ENCODE results near the gene NBEA. TPM values are rescaled to one million over a fixed set of nuclear protein-coding genes. Genes with fewer than 3 reads are reported as not detected.

The NBEA gene
- total RNA-seq, 1 donor = 4.0 TPM

- no peaks in the 10 kb centered on the region for H3K4me1 ChIP-seq (ENCODE audit: insufficient read depth, low read length)
- no peak overlapping the region for H2AFZ ChIP-seq (ENCODE audit: low read length)
- H3K4me2 ChIP-seq (ENCODE audit: insufficient read depth, low read length) = no peak overlapping the region
- DNase-seq (ENCODE audit: insufficient read length, low spot score, missing footprints) = no peak
- H4K20me1 ChIP-seq (ENCODE audit: insufficient read depth, low read length) = no peaks in the 10 kb centered on the region
- no peak for TF ChIP-seq CTCF (IDR thresholded peaks at IDR 0.05; ENCODE audit: extremely low read depth, low read depth, low read length)
- no peak overlapping the region for H3K27ac ChIP-seq (ENCODE audit: low read depth, low read length)
- H3K4me3 ChIP-seq (ENCODE audit: insufficient read depth, low read length) = no peak overlapping the region
- no peaks in the 10 kb centered on the region for H3K9me3 ChIP-seq (ENCODE audit: low read depth, low read length)
- H3K79me2 ChIP-seq (ENCODE audit: insufficient read depth, low read length) = no peaks in the 10 kb centered on the region
- no peaks in the 10 kb centered on the region for H3K36me3 ChIP-seq (ENCODE audit: insufficient read depth, low read length)
- H3K27me3 ChIP-seq (ENCODE audit: insufficient read depth, low read length) = no peaks in the 10 kb centered on the region
Observed at GRCh38 chr13:35219021-35219420, 277.0 kb downstream of the NBEA start.

GRCh38 chr13:35225159-35225558, 283.1 kb downstream of the NBEA start:
- Histone ChIP-seq H3K79me2 (ENCODE audit: insufficient read depth, low read length) (no peaks in the 10 kb centered on the region), H2AFZ (ENCODE audit: low read length) (no peak overlapping the region), H3K27ac (ENCODE audit: low read depth, low read length) (no peak overlapping the region), H3K36me3 (ENCODE audit: insufficient read depth, low read length) (no peaks in the 10 kb centered on the region), H3K27me3 (ENCODE audit: insufficient read depth, low read length) (no peaks in the 10 kb centered on the region), H3K4me2 (ENCODE audit: insufficient read depth, low read length) (no peak overlapping the region), H4K20me1 (ENCODE audit: insufficient read depth, low read length) (no peaks in the 10 kb centered on the region), H3K9me3 (ENCODE audit: low read depth, low read length) (no peaks in the 10 kb centered on the region), H3K4me1 (ENCODE audit: insufficient read depth, low read length) (no peaks in the 10 kb centered on the region), H3K4me3 (ENCODE audit: insufficient read depth, low read length) (no peak overlapping the region)
- TF ChIP-seq CTCF (IDR thresholded peaks at IDR 0.05; ENCODE audit: extremely low read depth, low read depth, low read length) = no peak
- no peak for DNase-seq (ENCODE audit: insufficient read length, low spot score, missing footprints)

- no peaks in the 10 kb centered on the region for H3K4me1 ChIP-seq (ENCODE audit: insufficient read depth, low read length)
- H3K4me3 ChIP-seq (ENCODE audit: insufficient read depth, low read length) = no peak overlapping the region
- no peak for TF ChIP-seq CTCF (IDR thresholded peaks at IDR 0.05; ENCODE audit: extremely low read depth, low read depth, low read length)
- no peak overlapping the region for H3K27ac ChIP-seq (ENCODE audit: low read depth, low read length)
- H3K79me2 ChIP-seq (ENCODE audit: insufficient read depth, low read length) = no peaks in the 10 kb centered on the region
- H3K27me3 ChIP-seq (ENCODE audit: insufficient read depth, low read length) = no peaks in the 10 kb centered on the region
- no peaks in the 10 kb centered on the region for H4K20me1 ChIP-seq (ENCODE audit: insufficient read depth, low read length)
- no peak overlapping the region for H2AFZ ChIP-seq (ENCODE audit: low read length)
- no peak overlapping the region for H3K4me2 ChIP-seq (ENCODE audit: insufficient read depth, low read length)
- no peaks in the 10 kb centered on the region for H3K36me3 ChIP-seq (ENCODE audit: insufficient read depth, low read length)
- no peaks in the 10 kb centered on the region for H3K9me3 ChIP-seq (ENCODE audit: low read depth, low read length)
- no peak for DNase-seq (ENCODE audit: insufficient read length, low spot score, missing footprints)
Observed at GRCh38 chr13:35225582-35225981, 283.5 kb downstream of the NBEA start.

GRCh38 chr13:35228536-35228935, 286.5 kb downstream of the NBEA start:
- DNase-seq (ENCODE audit: insufficient read length, low spot score, missing footprints) = no peak

More at GRCh38 chr13:35228536-35228935, 286.5 kb downstream of the NBEA start:
- Histone ChIP-seq H3K9me3 (ENCODE audit: low read depth, low read length) (no peaks in the 10 kb centered on the region), H4K20me1 (ENCODE audit: insufficient read depth, low read length) (no peaks in the 10 kb centered on the region), H3K79me2 (ENCODE audit: insufficient read depth, low read length) (no peaks in the 10 kb centered on the region), H2AFZ (ENCODE audit: low read length) (no peak overlapping the region), H3K27ac (ENCODE audit: low read depth, low read length) (no peak overlapping the region), H3K4me1 (ENCODE audit: insufficient read depth, low read length) (no peaks in the 10 kb centered on the region), H3K4me2 (ENCODE audit: insufficient read depth, low read length) (no peak overlapping the region), H3K27me3 (ENCODE audit: insufficient read depth, low read length) (no peaks in the 10 kb centered on the region), H3K36me3 (ENCODE audit: insufficient read depth, low read length) (no peaks in the 10 kb centered on the region), H3K4me3 (ENCODE audit: insufficient read depth, low read length) (no peak overlapping the region)
- TF ChIP-seq CTCF (IDR thresholded peaks at IDR 0.05; ENCODE audit: extremely low read depth, low read depth, low read length) = no peak
